SK-N-SH (cell line): ENCODE measurements around the gene AGK. TPM values are rescaled to one million over a fixed set of nuclear protein-coding genes. Genes with fewer than 3 reads are reported as not detected.

Experiments used
- CTCF ChIA-PET: fragments of 300-600, 350-600 bp; formaldehyde crosslinking; extraction: SDS; loops from one replicate; lab custom pipeline; 2021; lab: Yijun Ruan, JAX
- POLR2A ChIA-PET: fragments of 350-600 bp; sonication (Branson Sonifier 250); formaldehyde crosslinking; extraction: SDS; loops from one replicate; lab custom pipeline; 2020; ENCODE audit warnings: antibody characterized with exemption, inconsistent platforms; lab: Yijun Ruan, JAX
- DNase-seq: peaks from one replicate; pipeline ENCODE4 v3.0.0; 2012
- H2AFZ ChIP-seq: fragments of 200-600 bp; sonication (generic); 2 replicates; pipeline ENCODE4 v1.8.1; 2016; ENCODE audit warnings: antibody characterized with exemption, mild to moderate bottlenecking, low read depth
- H3F3A ChIP-seq: fragments of 200-600 bp; sonication (generic); replicated peaks from 2 replicates; pipeline ENCODE3; 2016; ENCODE audit warnings: antibody characterized with exemption, mild to moderate bottlenecking; ENCODE audit not compliant: insufficient read depth
- H3K27ac ChIP-seq, 2 experiments: fragments of 200-500 bp in 1 of 2; fragments of 200-600 bp in 1 of 2; sonication (Bioruptor generic) in 1 of 2; sonication (generic), shearing (Covaris generic) in 1 of 2; 2 replicates each; pipeline versions ENCODE4 v1.5.1 to v1.6.1; 2014 to 2016; ENCODE audit warnings: low read depth in 2 of 2, inconsistent platforms in 1 of 2, low read length in 1 of 2, mild to moderate bottlenecking in 1 of 2, mixed read lengths in 1 of 2
- H3K27me3 ChIP-seq: fragments of 200-600 bp; sonication (generic), shearing (Covaris generic); 2 replicates; pipeline ENCODE4 v1.6.1; 2016; ENCODE audit warnings: mixed run types; ENCODE audit not compliant: insufficient read depth
- H3K36me3 ChIP-seq, 2 experiments: fragments of 200-500 bp in 1 of 2; fragments of 200-600 bp in 1 of 2; sonication (Bioruptor generic) in 1 of 2; sonication (generic) in 1 of 2; replicated peaks in 1 of 2; 2 replicates each; pipeline versions ENCODE3 to v1.5.1; 2014 to 2016; ENCODE audit warnings: low read length in 1 of 2, mild to moderate bottlenecking in 1 of 2; ENCODE audit not compliant: insufficient read depth in 2 of 2, control insufficient read depth in 1 of 2
- H3K4me1 ChIP-seq, 2 experiments: fragments of 200-500 bp in 1 of 2; fragments of 200-600 bp in 1 of 2; sonication (Bioruptor generic) in 1 of 2; sonication (generic), shearing (Covaris generic) in 1 of 2; 2 replicates each; pipeline versions ENCODE4 v1.5.1 to v1.6.1; 2014 to 2016; ENCODE audit warnings: low read depth in 1 of 2, low read length in 1 of 2, mixed run types in 1 of 2; ENCODE audit not compliant: insufficient read depth in 2 of 2, control insufficient read depth in 1 of 2
- H3K4me2 ChIP-seq: fragments of 200-600 bp; sonication (generic), shearing (Covaris generic); 2 replicates; pipeline ENCODE4 v1.6.1; 2017; ENCODE audit warnings: mixed run types
- H3K4me3 ChIP-seq, 2 experiments: fragments of 200-500 bp in 1 of 2; fragments of 200-600 bp in 1 of 2; sonication (Bioruptor generic) in 1 of 2; sonication (generic), shearing (Covaris generic) in 1 of 2; 2 replicates each; pipeline versions ENCODE4 v1.5.1 to v1.8.1; 2014 to 2016; ENCODE audit warnings: low read depth in 2 of 2, inconsistent platforms in 1 of 2, low read length in 1 of 2, mild to moderate bottlenecking in 1 of 2, mixed read lengths in 1 of 2, moderate library complexity in 1 of 2
- H3K79me2 ChIP-seq: fragments of 200-600 bp; sonication (generic); 2 replicates; pipeline ENCODE4 v1.8.1; 2017; ENCODE audit warnings: mild to moderate bottlenecking; ENCODE audit not compliant: insufficient read depth
- H3K9ac ChIP-seq: fragments of 200-600 bp; sonication (generic); 2 replicates; pipeline ENCODE4 v1.6.1; 2017; ENCODE audit warnings: mixed run types
- H3K9me2 ChIP-seq: fragments of 200-600 bp; sonication (generic); 2 replicates; pipeline ENCODE4 v1.6.1; 2017; ENCODE audit warnings: mixed run types
- H3K9me3 ChIP-seq: fragments of 200-600 bp; sonication (generic); 2 replicates; pipeline ENCODE4 v1.6.1; 2017; ENCODE audit warnings: mixed run types, mild to moderate bottlenecking, moderate library complexity
- H4K20me1 ChIP-seq: fragments of 200-600 bp; sonication (generic); 2 replicates; pipeline ENCODE4 v1.6.1; 2017; ENCODE audit warnings: mild to moderate bottlenecking, mixed run types; ENCODE audit not compliant: insufficient read depth
- ELF1 ChIP-seq: IDR thresholded peaks from 2 replicates; pipeline ENCODE4 v1.4.0; 2012
- EP300 ChIP-seq, 2 experiments: IDR thresholded peaks; 2 replicates each; pipeline versions ENCODE4 v1.4.0 to v1.6.1; 2012; ENCODE audit warnings: borderline replicate concordance in 1 of 2, low read depth in 1 of 2, low read length in 1 of 2
- EZH2phosphoT487 ChIP-seq: fragments of 200-600 bp; sonication (generic); IDR thresholded peaks from 2 replicates; pipeline ENCODE4 v1.6.1; 2017; ENCODE audit warnings: low read depth, mixed run types, mild to moderate bottlenecking, antibody characterized with exemption, moderate library complexity, borderline replicate concordance
- FOXJ3 ChIP-seq: sonication (generic); formaldehyde crosslinking; IDR thresholded peaks from 2 replicates; pipeline ENCODE4 v1.5.1; 2020; ENCODE audit warnings: mild to moderate bottlenecking, missing genetic modification reagents
- FOXM1 ChIP-seq: IDR thresholded peaks from 2 replicates; pipeline ENCODE4 v1.4.0; 2012; ENCODE audit warnings: low read depth, mild to moderate bottlenecking
- GABPA ChIP-seq: IDR thresholded peaks from 2 replicates; pipeline ENCODE4 v1.4.0; 2012; ENCODE audit warnings: low read depth, mild to moderate bottlenecking
- GATA2 ChIP-seq: sonication (generic); formaldehyde crosslinking; IDR thresholded peaks from 2 replicates; pipeline ENCODE4 v1.5.0; 2020; ENCODE audit warnings: mild to moderate bottlenecking, missing genetic modification reagents
- MEF2A ChIP-seq: IDR thresholded peaks from 2 replicates; pipeline ENCODE4 v1.4.0; 2012; ENCODE audit warnings: low read depth, borderline replicate concordance
- NRF1 ChIP-seq: IDR thresholded peaks from 2 replicates; pipeline ENCODE4 v1.6.1; 2012; ENCODE audit warnings: low read depth, mild to moderate bottlenecking, low read length
- POLR2AphosphoS5 ChIP-seq: IDR thresholded peaks from 2 replicates; pipeline ENCODE4 v1.6.1; 2012; ENCODE audit warnings: low read depth, low read length
- RFX5 ChIP-seq: IDR thresholded peaks from 2 replicates; pipeline ENCODE4 v1.6.1; 2012; ENCODE audit warnings: mild to moderate bottlenecking, improper control_type of control experiment, low read length
- RXRA ChIP-seq: IDR thresholded peaks from 2 replicates; pipeline ENCODE4 v1.4.0; 2012; ENCODE audit warnings: low read depth, mild to moderate bottlenecking, borderline replicate concordance
- WGBS: methylation state at CpG from one replicate; pipeline ENCODE4 v1.1.6; 2017; ENCODE audit warnings: low lambda C conversion rate; 5-methylcytosine and 5-hydroxymethylcytosine counted together
- polyA plus RNA-seq, 3 experiments: library from polyadenylated mRNA; depleted of rRNA; stranded (reverse); fragments of >200 nt; gene quantifications; 2 replicates each; pipeline ENCODE4 v1.2.3, GENCODE V29; 2012
- TF ChIP-seq, protein P1 (sequence below): IDR thresholded peaks from 2 replicates; pipeline ENCODE4 v1.4.0; 2012; ENCODE audit warnings: low read depth, borderline replicate concordance
- TF ChIP-seq, protein P2 (sequence below): fragments of 150-350 bp; IDR thresholded peaks from 2 replicates; pipeline ENCODE4 v1.6.1; 2016; ENCODE audit warnings: mild to moderate bottlenecking, low read depth, low read length
- TF ChIP-seq, protein P3 (sequence below): IDR thresholded peaks from 2 replicates; pipeline ENCODE4 v1.4.0; 2012; ENCODE audit warnings: low read depth
- TF ChIP-seq, protein P4 (sequence below): IDR thresholded peaks from 2 replicates; pipeline ENCODE4 v1.4.0; 2012; ENCODE audit warnings: low read depth, borderline replicate concordance

Gene AGK
- polyA plus RNA-seq, 1 of the 3 experiments (the other 2 are of a cell fraction), result 45.7 TPM

DNA sequence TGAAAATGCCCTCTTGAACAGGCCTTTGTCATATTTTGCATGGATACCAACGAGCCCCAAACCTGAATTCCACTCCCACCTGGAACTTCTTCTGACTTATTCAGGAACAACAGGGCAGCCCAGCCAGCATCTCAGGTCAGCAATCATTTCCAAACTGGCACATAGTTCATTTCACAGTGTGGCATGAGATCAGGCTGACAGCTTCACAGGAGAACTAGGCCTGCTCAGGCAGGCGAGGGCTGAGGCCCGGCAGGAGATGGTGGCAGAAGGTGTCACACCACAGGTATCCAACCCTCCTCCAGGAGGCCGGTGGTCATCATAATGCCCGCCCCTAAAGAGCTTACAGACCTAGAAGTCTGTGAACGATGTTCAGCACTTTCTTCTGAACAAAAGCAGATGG lies 108.3 kb downstream of the AGK start:
- no peaks in the 10 kb centered on the region for H3K27me3 ChIP-seq
- no peak overlapping the region for H2AFZ ChIP-seq
- H4K20me1 ChIP-seq, result no peaks in the 10 kb centered on the region
- ChIA-PET POLR2A (interaction anchor here (1.6 kb wide), 1 partner anchor 79 kb away, joined by 4 read pairs; the partner anchor contains the start of gene SSBP1), CTCF (interaction anchor here (1.3 to 1.8 kb wide), 2 partner anchors 78 to 126 kb away, joined by 4 to 9 read pairs; no protein-coding TSS in a partner anchor)
- no peaks in the 10 kb centered on the region for H3K9me2 ChIP-seq
- H3K9ac ChIP-seq, result no peak overlapping the region
- H3F3A ChIP-seq, result peaks cover 3% of the 10 kb centered on the region
- H3K4me3 ChIP-seq, result no peak overlapping the region
- no peaks in the 10 kb centered on the region for H3K9me3 ChIP-seq
- TF ChIP-seq GATA2 (CRISPR knock-in tag) (no peak), RXRA (no peak), EZH2phosphoT487 (no peak), NRF1 (no peak), FOXM1 (no peak), EP300 (IDR thresholded peaks at IDR 0.05; ENCODE audit: borderline replicate concordance in 1 of 2, low read depth in 1 of 2, low read length in 1 of 2) (no peak), ELF1 (no peak), POLR2AphosphoS5 (no peak), GABPA (no peak), RFX5 (no peak), MEF2A (no peak), FOXJ3 (CRISPR knock-in tag) (no peak)
- TF ChIP-seq, protein P1, sequence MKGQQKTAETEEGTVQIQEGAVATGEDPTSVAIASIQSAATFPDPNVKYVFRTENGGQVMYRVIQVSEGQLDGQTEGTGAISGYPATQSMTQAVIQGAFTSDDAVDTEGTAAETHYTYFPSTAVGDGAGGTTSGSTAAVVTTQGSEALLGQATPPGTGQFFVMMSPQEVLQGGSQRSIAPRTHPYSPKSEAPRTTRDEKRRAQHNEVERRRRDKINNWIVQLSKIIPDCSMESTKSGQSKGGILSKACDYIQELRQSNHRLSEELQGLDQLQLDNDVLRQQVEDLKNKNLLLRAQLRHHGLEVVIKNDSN, result no peak
- TF ChIP-seq, protein P2, sequence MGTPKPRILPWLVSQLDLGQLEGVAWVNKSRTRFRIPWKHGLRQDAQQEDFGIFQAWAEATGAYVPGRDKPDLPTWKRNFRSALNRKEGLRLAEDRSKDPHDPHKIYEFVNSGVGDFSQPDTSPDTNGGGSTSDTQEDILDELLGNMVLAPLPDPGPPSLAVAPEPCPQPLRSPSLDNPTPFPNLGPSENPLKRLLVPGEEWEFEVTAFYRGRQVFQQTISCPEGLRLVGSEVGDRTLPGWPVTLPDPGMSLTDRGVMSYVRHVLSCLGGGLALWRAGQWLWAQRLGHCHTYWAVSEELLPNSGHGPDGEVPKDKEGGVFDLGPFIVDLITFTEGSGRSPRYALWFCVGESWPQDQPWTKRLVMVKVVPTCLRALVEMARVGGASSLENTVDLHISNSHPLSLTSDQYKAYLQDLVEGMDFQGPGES, result no peak
- TF ChIP-seq, protein P3, sequence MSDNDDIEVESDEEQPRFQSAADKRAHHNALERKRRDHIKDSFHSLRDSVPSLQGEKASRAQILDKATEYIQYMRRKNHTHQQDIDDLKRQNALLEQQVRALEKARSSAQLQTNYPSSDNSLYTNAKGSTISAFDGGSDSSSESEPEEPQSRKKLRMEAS, result no peak
- TF ChIP-seq, protein P4, sequence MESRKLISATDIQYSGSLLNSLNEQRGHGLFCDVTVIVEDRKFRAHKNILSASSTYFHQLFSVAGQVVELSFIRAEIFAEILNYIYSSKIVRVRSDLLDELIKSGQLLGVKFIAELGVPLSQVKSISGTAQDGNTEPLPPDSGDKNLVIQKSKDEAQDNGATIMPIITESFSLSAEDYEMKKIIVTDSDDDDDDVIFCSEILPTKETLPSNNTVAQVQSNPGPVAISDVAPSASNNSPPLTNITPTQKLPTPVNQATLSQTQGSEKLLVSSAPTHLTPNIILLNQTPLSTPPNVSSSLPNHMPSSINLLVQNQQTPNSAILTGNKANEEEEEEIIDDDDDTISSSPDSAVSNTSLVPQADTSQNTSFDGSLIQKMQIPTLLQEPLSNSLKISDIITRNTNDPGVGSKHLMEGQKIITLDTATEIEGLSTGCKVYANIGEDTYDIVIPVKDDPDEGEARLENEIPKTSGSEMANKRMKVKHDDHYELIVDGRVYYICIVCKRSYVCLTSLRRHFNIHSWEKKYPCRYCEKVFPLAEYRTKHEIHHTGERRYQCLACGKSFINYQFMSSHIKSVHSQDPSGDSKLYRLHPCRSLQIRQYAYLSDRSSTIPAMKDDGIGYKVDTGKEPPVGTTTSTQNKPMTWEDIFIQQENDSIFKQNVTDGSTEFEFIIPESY, result no peak
- TF ChIP-seq, all 33 proteins: peak for 0
- Histone ChIP-seq H3K36me3 (peaks cover 42 to 89% of the 10 kb centered on the region in 2 experiments), H3K79me2 (no peaks in the 10 kb centered on the region), H3K27ac (no peak overlapping the region), H3K4me2 (no peak overlapping the region), H3K4me1 (peaks cover 0 to 2% of the 10 kb centered on the region in 2 experiments; a peak in 1 of 4 replicates)
- DNase-seq, result no peak
- 96% methylated on average over 6 of the region's 6 CpGs for WGBS
